Measurements from ENCODE around the gene PFDN2. TPM values are rescaled to one million over a fixed set of nuclear protein-coding genes. Genes with fewer than 3 reads are reported as not detected.

PFDN2 gene
- total and polyA plus RNA-seq, 9 donors, result 18.1 to 94.4 (median 48.1) TPM

DNA sequence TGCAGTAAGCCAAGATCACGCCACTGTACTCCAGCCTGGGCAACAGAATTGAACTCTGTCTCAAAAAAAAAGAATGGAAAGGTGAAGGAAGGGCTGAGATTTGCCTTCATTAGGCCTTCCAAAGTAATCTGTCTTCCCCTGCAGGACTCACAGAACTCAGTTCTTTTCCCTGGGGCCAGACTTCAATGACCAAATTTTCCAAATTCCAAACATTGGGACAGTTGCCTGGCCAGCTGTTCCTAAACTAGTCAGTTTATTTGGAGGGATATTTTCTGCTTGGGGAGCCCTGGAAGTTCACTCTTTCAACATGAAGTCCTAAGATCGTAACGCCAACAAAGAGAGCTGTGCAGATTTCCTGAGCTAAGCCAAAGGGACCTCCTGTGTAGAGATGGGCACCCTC, 20.0 kb upstream of the PFDN2 start:
- intact Hi-C loops (cut with DNase I), result no loop called here

GRCh38 chr1:161133220-161133740, 15.4 kb upstream of the PFDN2 start:
- TF ChIP-seq, protein P1, sequence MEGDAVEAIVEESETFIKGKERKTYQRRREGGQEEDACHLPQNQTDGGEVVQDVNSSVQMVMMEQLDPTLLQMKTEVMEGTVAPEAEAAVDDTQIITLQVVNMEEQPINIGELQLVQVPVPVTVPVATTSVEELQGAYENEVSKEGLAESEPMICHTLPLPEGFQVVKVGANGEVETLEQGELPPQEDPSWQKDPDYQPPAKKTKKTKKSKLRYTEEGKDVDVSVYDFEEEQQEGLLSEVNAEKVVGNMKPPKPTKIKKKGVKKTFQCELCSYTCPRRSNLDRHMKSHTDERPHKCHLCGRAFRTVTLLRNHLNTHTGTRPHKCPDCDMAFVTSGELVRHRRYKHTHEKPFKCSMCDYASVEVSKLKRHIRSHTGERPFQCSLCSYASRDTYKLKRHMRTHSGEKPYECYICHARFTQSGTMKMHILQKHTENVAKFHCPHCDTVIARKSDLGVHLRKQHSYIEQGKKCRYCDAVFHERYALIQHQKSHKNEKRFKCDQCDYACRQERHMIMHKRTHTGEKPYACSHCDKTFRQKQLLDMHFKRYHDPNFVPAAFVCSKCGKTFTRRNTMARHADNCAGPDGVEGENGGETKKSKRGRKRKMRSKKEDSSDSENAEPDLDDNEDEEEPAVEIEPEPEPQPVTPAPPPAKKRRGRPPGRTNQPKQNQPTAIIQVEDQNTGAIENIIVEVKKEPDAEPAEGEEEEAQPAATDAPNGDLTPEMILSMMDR (IDR thresholded peaks at IDR 0.05), result no peak
- 4 to 6% (median 4%) methylated on average over 11 of the region's 11 CpGs for WGBS, 3 donors

More for the DNA sequence above, 20.0 kb upstream of the PFDN2 start:
- no peaks in the 10 kb centered on the region for H3K27me3 ChIP-seq
- no peak overlapping the region for H3K27ac ChIP-seq
- WGBS, 3 donors, result 54 to 68% (median 57%) methylated on average over 3 of the region's 3 CpGs
- peaks cover 2% of the 10 kb centered on the region for H3K4me1 ChIP-seq (ENCODE audit: insufficient read depth)
- no peak overlapping the region for H3K4me3 ChIP-seq
- no peaks in the 10 kb centered on the region for H3K9me3 ChIP-seq
- H3K36me3 ChIP-seq, result no peaks in the 10 kb centered on the region
- TF ChIP-seq, protein P1 (IDR thresholded peaks at IDR 0.05), result no peak
- TF ChIP-seq POLR2A (IDR thresholded peaks at IDR 0.05), result no peak
- no peak for TF ChIP-seq EP300 (IDR thresholded peaks at IDR 0.05)
- DNase-seq, result no peak

DNA sequence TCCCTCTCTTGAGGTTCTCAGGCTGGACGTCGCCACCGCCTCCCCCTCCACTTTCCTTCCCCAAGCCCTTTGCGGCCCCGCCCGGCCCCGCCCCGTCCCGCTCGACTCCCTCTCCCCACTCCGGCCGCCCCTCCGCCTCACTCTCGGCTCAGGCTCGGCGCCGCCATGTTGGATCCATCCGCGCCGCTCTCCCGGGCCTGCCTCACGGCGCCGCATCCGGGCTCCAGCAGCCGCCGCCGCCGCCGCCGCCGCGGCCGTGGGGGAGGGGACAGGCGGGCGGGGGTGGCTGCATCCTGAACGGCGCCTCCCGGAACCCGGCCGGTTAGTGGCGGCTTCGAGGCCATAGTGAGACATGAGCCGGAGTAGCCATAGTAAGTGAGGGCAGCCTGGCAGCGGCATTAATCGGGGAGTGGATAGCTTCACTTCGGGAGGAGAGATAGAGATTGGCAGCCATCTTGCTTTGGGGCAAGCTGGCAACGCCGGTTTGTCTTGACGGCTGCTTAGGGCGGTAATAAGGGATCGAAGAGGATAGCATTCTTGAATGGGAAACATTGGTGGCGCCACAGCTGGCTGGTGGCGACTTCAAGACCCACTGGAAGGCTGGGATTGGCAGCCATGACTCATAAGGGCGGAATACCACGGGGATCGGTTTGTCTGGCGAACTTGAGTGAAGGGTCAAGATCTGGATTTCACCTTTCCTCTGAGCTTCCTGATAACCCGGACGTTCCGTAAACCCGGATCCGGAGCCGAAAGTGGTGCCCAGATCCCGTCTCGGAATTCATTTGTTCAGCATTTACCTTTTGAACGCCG, 14.8 kb upstream of the PFDN2 start, which contains the start of gene DEDD:
TSS of gene DEDD (minus strand) at position 258 of the 810 bp plus-strand sequence. CDS start 8,205 bp downstream, outside the sequence.
- intact Hi-C loops (cut with DNase I), result no loop called here
- 0 to 1% (median 1%) methylated on average over 65 to 68 of the region's 68 CpGs for WGBS, 3 donors
- peaks cover 5% of the 10 kb centered on the region for H3K4me1 ChIP-seq (ENCODE audit: insufficient read depth)

More at GRCh38 chr1:161133220-161133740, 15.4 kb upstream of the PFDN2 start:
- no peaks in the 10 kb centered on the region for H3K9me3 ChIP-seq
- peaks cover 5% of the 10 kb centered on the region for H3K4me1 ChIP-seq (ENCODE audit: insufficient read depth)
- no peaks in the 10 kb centered on the region for H3K27me3 ChIP-seq
- no peak for DNase-seq
- peak overlapping the region; percentile 95 to 97 for H3K27ac ChIP-seq
- no peaks in the 10 kb centered on the region for H3K36me3 ChIP-seq
- peak overlapping the region; percentile 77 for H3K4me3 ChIP-seq
- intact Hi-C loops (cut with DNase I), result no loop called here

More for the DNA sequence above, 14.8 kb upstream of the PFDN2 start, which contains the start of gene DEDD:
- Histone ChIP-seq H3K27ac (peak within 1 kb of the TSS; percentile 95 to 97), H3K27me3 (no peaks in the 10 kb centered on the region), H3K9me3 (no peaks in the 10 kb centered on the region), H3K36me3 (no peaks in the 10 kb centered on the region), H3K4me3 (peak within 1 kb of the TSS; percentile 77)
- peak; percentile 93 to 95 (median 94) for DNase-seq
- TF ChIP-seq, protein P1 (IDR thresholded peaks at IDR 0.05), result no peak
- TF ChIP-seq EP300 (IDR thresholded peaks at IDR 0.05), result peak; percentile 32
- peak; percentile 45 for TF ChIP-seq POLR2A (IDR thresholded peaks at IDR 0.05)
